ENCODE data around the gene MYO9B.

GRCh38 chr19:17254636-17255035, 179.1 kb downstream of the MYO9B start:
- no peak for TF ChIP-seq CTCF (IDR thresholded peaks at IDR 0.05; ENCODE audit: low read depth, low read length)
- TF ChIP-seq EZH2phosphoT487 (IDR thresholded peaks at IDR 0.05; ENCODE audit: low read depth): no peak

All from OCI-LY3 (cell line).